HG02852 (cell line): ENCODE results near the gene SMARCD1.
"Not testable (repeated sequence)": the region's sequence is repeated elsewhere in the genome, so short reads cannot be mapped to it uniquely, and the experiment has no call there.

Experiments
- ATAC-seq: cut with Tn5 transposase; IDR thresholded peaks from one replicate; pipeline ENCODE4 v1.9.1; 2021; ENCODE audit warnings: mild to moderate bottlenecking, moderate library complexity; ENCODE audit not compliant: unreplicated experiment

SMARCD1 gene

GRCh38 chr12:50129290-50129689, 44.1 kb downstream of the SMARCD1 start:
- no peak for ATAC-seq

GRCh38 chr12:50132505-50133135, 47.5 kb downstream of the SMARCD1 start:
- no peak for ATAC-seq

GRCh38 chr12:50142993-50143392, 57.9 kb downstream of the SMARCD1 start:
- no peak for ATAC-seq

GRCh38 chr12:50145439-50145838, 60.3 kb downstream of the SMARCD1 start:
- ATAC-seq, result no peak

GRCh38 chr12:50147281-50147680, 62.1 kb downstream of the SMARCD1 start:
- no peak for ATAC-seq

GRCh38 chr12:50148011-50148410, 62.9 kb downstream of the SMARCD1 start:
- not testable (repeated sequence) for ATAC-seq

GRCh38 chr12:50149311-50149710, 64.2 kb downstream of the SMARCD1 start:
- no peak for ATAC-seq
